Spinal cord (tissue), 10 donors: ENCODE results near the gene ZBTB9. TPM values are rescaled to one million over a fixed set of nuclear protein-coding genes. Genes with fewer than 3 reads are reported as not detected.

Experiments used
- DNase-seq, 6 donors: peaks; one replicate each; pipeline versions ENCODE4 v3.0.0 to v3.0.0-alpha.2; 2013 to 2015; ENCODE audit warnings: low spot score in 6 of 6, low read depth in 4 of 6
- H3K27ac ChIP-seq: one replicate; pipeline ENCODE4 v1.5.1; 2013; ENCODE audit warnings: low read depth, low read length, control low read depth
- H3K27me3 ChIP-seq: one replicate; pipeline ENCODE4 v1.6.1; 2013; ENCODE audit warnings: low read length; ENCODE audit not compliant: control insufficient read depth, insufficient read depth
- H3K36me3 ChIP-seq: one replicate; pipeline ENCODE4 v1.6.1; 2013; ENCODE audit warnings: low read length; ENCODE audit not compliant: control insufficient read depth, insufficient read depth
- H3K4me1 ChIP-seq: one replicate; pipeline ENCODE4 v1.6.1; 2013; ENCODE audit warnings: low read length; ENCODE audit not compliant: control insufficient read depth, insufficient read depth
- H3K4me3 ChIP-seq: one replicate; pipeline ENCODE4 v1.5.1; 2013; ENCODE audit warnings: low read depth, low read length, control low read depth
- H3K9me3 ChIP-seq: one replicate; pipeline ENCODE4 v1.6.1; 2013; ENCODE audit warnings: low read length; ENCODE audit not compliant: control insufficient read depth, insufficient read depth
- WGBS: methylation state at CpG from one replicate; pipeline ENCODE4 v1.1.5; 2013; ENCODE audit warnings: missing lambda C conversion rate; ENCODE audit not compliant: insufficient coverage; 5-methylcytosine and 5-hydroxymethylcytosine counted together
- long read RNA-seq, 4 donors: transcript quantifications; one replicate each; lab custom pipeline, GENCODE V29; 2026
- polyA plus RNA-seq, 2 donors: library from polyadenylated mRNA; unstranded; fragments of 120-200 nt; gene quantifications; one replicate each; pipeline ENCODE4 v1.2.1, GENCODE V29; 2013; ENCODE audit not compliant: insufficient read length in 2 of 2
- total RNA-seq, 2 donors: library from RNA; depleted of rRNA in 1 of 2; stranded (reverse); fragments of 120-200 nt in 1 of 2; fragments of >200 nt in 1 of 2; gene quantifications; one replicate each; pipeline versions ENCODE4 v1.2.3 to v1.2.4, GENCODE V29; 2013 to 2014
- donor health status: healthy.

The ZBTB9 gene
- 10 to 100 TPM in 1 of 2 donors, 1 to 10 TPM in 1; 7.1 to 13.1 TPM for total RNA-seq
- polyA plus RNA-seq, result 10 to 100 TPM; 12.6 to 14.1 TPM
- long read RNA-seq, donor 1, partial matches to known transcripts, result 0 of 2 reads
- long read RNA-seq, donor 1, other reads (novel, unspliced or antisense), result 0 of 2 reads
- long read RNA-seq, donor 2, partial matches to known transcripts, result 0 of 3 reads
- long read RNA-seq, donor 2, other reads (novel, unspliced or antisense), result 0 of 3 reads
- long read RNA-seq, donor 3, partial matches to known transcripts, result 0 of 2 reads
- long read RNA-seq, donor 3, other reads (novel, unspliced or antisense), result 0 of 2 reads
- long read RNA-seq, donor 4, partial matches to known transcripts, result 0 of 4 reads
- long read RNA-seq, donor 4, other reads (novel, unspliced or antisense), result 0 of 4 reads

DNA sequence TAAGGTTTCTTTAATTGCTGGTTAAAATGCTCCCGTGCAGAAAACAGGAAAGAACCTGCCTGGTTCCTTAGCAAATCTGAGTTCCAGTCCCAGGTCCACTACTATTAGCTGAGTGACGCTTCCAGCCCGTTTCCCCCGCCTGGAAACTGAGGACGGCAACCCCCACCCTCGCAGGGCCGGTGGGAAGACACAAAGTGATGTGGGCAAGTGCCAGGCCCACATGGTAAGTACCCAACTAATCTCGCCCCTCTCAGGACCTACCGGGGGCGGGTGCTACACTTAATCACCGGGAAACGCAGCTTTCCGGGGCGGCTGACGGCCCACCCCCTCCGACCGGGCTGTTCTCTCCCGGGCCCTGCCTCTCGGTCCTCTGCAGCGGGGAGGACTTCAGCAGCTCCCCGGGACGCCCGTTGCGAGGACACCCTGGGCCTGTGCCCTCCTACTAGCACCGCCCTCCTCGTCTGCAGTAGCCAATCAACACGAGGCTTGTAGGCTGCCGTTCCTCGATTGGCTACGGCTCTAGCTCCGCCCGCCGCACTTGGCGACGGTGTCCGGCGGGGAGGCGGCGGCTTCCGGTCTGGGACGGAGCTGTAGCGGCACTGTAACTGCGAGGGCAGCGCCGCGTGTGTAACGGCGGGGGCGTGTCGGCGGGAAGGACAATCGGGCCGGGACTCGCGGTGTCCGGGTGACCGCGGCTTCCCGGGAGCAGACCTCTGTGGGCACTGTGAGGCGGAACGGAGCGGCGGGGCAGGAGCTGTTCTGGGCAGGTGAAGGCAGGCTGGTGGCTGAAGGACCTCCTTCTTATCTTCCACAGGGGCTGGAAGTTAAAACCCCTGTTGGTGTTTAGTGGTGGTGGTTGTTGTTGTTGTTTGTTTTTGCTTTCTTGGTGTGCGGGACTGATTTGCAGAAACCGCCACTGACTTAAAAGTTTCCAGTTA is at the start of gene ZBTB9:
TSS of gene ZBTB9 (plus strand) at position 568 of the 938 bp plus-strand sequence. CDS start 525 bp downstream, outside the sequence.
- Histone ChIP-seq H3K4me3 (peak within 1 kb of the TSS; percentile 99), H3K9me3 (no peaks in the 10 kb centered on the region), H3K4me1 (peaks cover 24% of the 10 kb centered on the region), H3K27ac (peak within 1 kb of the TSS; percentile 90), H3K36me3 (peaks cover 42% of the 10 kb centered on the region), H3K27me3 (no peaks in the 10 kb centered on the region)
- under 1% methylated on average over 64 of the region's 65 CpGs for WGBS
- peak; percentile 79 to 98 (median 91) for DNase-seq

DNA sequence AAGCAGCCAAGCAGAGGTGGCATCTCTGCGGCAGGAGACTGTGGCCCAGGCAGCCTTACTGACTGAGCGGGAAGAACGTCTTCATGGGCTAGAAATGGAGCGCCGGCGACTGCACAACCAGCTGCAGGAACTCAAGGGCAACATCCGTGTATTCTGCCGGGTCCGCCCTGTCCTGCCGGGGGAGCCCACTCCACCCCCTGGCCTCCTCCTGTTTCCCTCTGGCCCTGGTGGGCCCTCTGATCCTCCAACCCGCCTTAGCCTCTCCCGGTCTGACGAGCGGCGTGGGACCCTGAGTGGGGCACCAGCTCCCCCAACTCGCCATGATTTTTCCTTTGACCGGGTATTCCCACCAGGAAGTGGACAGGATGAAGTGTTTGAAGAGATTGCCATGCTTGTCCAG is 49.5 kb upstream of the ZBTB9 start:
- Histone ChIP-seq H3K4me3 (no peak overlapping the region), H3K27ac (no peak overlapping the region), H3K36me3 (peaks cover 22% of the 10 kb centered on the region), H3K27me3 (no peaks in the 10 kb centered on the region), H3K4me1 (peaks cover 3% of the 10 kb centered on the region), H3K9me3 (no peaks in the 10 kb centered on the region)
- no peak for DNase-seq
- 96% methylated on average over 12 of the region's 17 CpGs for WGBS

GRCh38 chr6:33405386-33405940 is 48.9 kb upstream of the ZBTB9 start:
- Histone ChIP-seq H3K36me3 (peaks cover 22% of the 10 kb centered on the region), H3K27me3 (no peaks in the 10 kb centered on the region), H3K27ac (no peak overlapping the region), H3K9me3 (no peaks in the 10 kb centered on the region), H3K4me3 (no peak overlapping the region), H3K4me1 (peaks cover 4% of the 10 kb centered on the region)
- DNase-seq, result no peak
- 94% methylated on average over 15 of the region's 15 CpGs for WGBS

- 94% methylated on average over 9 of the region's 17 CpGs for WGBS
- H3K9me3 ChIP-seq, result no peaks in the 10 kb centered on the region
- no peaks in the 10 kb centered on the region for H3K27me3 ChIP-seq
- peaks cover 22% of the 10 kb centered on the region for H3K36me3 ChIP-seq
- H3K27ac ChIP-seq, result no peak overlapping the region
- H3K4me3 ChIP-seq, result no peak overlapping the region
- H3K4me1 ChIP-seq, result peaks cover 4% of the 10 kb centered on the region
- no peak for DNase-seq
Measured at GRCh38 chr6:33406126-33406525, 48.2 kb upstream of the ZBTB9 start.

- WGBS, result 100% methylated on average over 4 of the region's 5 CpGs
- no peaks in the 10 kb centered on the region for H3K27me3 ChIP-seq
- H3K4me1 ChIP-seq, result peaks cover 15% of the 10 kb centered on the region
- no peaks in the 10 kb centered on the region for H3K9me3 ChIP-seq
- H3K4me3 ChIP-seq, result no peak overlapping the region
- peaks cover 25% of the 10 kb centered on the region for H3K36me3 ChIP-seq
- no peak overlapping the region for H3K27ac ChIP-seq
- DNase-seq, result peak in 1 of 6 donors; percentile 39
Measured at GRCh38 chr6:33407132-33407718, 47.2 kb upstream of the ZBTB9 start.

- DNase-seq, result peak in 5 of 6 donors; percentile 88 to 99 (median 95)
- H3K27me3 ChIP-seq, result no peaks in the 10 kb centered on the region
- H3K27ac ChIP-seq, result peak overlapping the region; percentile 97
- H3K4me3 ChIP-seq, result peak overlapping the region; percentile 83
- peaks cover 43% of the 10 kb centered on the region for H3K36me3 ChIP-seq
- peaks cover 16% of the 10 kb centered on the region for H3K4me1 ChIP-seq
- no peaks in the 10 kb centered on the region for H3K9me3 ChIP-seq
- WGBS, result 0% methylated on average over 53 of the region's 65 CpGs
Measured at GRCh38 chr6:33410050-33410710, 44.2 kb upstream of the ZBTB9 start.

DNA sequence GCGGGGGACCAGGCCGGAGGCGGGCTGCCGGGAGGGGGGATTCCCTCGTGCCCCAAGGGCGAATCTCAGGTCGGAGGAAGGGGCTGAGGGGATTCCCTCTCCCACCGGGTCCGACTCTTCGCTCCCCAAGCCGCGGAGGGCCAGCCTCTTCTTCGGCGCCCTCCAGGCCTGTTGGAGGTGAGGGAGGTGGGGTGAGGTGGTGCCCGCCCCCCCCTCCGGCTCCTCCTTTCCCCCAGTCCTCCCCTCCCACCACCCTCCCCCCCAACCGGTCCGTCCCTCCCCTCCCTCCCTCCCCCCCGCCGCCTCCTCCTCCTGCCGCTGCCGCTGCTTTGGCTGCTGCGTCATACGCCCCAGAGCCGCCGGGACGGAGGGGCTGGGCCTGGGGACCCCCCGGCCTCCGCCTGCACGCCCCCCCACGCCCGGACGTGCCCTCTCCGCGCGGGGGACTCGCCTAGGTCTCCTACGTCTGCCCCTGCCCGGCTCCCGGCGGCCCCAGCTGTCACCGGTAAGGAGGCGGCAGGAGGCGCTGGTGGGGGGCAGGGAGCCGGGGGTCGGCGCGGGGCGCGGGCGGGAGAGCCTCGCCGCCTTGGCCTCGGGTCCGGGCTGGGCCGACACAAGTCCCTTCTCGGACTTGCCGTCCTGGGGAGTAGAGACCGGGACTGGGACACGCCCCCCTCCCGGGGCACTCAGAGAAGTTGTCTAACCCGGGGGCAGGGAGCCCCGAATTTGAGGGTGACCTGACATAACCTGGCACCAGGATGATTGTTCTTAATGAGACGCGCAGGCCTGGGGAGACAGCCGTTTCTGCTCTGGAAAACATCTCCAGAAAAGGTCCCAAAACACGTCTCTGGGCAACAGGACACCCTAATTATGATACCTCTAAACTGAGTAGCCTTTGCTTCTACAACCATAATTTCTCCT is 43.4 kb upstream of the ZBTB9 start, which contains the start of gene PHF1:
TSS of gene PHF1 (plus strand) at position 304 of the 921 bp plus-strand sequence. CDS start 1,250 bp downstream, outside the sequence.
- Histone ChIP-seq H3K4me1 (peaks cover 19% of the 10 kb centered on the region), H3K27ac (peak within 1 kb of the TSS; percentile 97), H3K9me3 (no peaks in the 10 kb centered on the region), H3K27me3 (no peaks in the 10 kb centered on the region), H3K36me3 (peaks cover 47% of the 10 kb centered on the region), H3K4me3 (peak within 1 kb of the TSS; percentile 83)
- WGBS, result under 1% methylated on average over 48 of the region's 67 CpGs
- no peak for DNase-seq

DNA sequence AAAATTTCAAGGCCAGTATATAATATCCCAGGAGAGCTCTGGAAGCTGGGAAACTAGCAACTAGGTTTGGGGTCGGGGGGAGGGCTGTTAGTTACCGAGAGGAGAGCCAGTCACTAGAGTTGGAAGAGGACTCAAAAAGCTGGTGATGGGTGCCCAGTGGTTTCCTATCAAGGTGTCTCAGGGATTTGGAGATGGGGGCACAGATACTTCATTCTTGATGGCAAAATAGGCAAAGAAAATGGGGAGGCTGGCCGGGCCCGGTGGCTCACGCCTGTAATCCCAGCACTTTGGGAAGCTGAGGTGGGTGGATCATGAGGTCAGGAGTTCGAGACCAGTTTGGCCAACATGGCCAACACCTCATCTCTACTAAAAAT is 42.8 kb upstream of the ZBTB9 start:
- Histone ChIP-seq H3K36me3 (peaks cover 45% of the 10 kb centered on the region), H3K9me3 (no peaks in the 10 kb centered on the region), H3K27me3 (no peaks in the 10 kb centered on the region), H3K27ac (peak overlapping the region; percentile 76), H3K4me1 (peaks cover 23% of the 10 kb centered on the region), H3K4me3 (peak overlapping the region; percentile 71)
- DNase-seq, result no peak
- 36% methylated on average over 5 of the region's 6 CpGs for WGBS
